Measurements from ENCODE around the gene LRRC4C.

The LRRC4C gene

GRCh38 chr11:41459465-41460401, at the start of gene LRRC4C:
TSS of gene LRRC4C (minus strand) at chr11:41459652.
- peak within 1 kb of the TSS in 1 of 7 experiments; percentile 20 for H3K4me3 ChIP-seq
- no peak within 1 kb of the TSS for H3K27ac ChIP-seq

- H3K4me3 ChIP-seq = no peak overlapping the region
- H3K27ac ChIP-seq = no peak overlapping the region
Observed at GRCh38 chr11:41508121-41508520, 48.7 kb upstream of the LRRC4C start.

DNA sequence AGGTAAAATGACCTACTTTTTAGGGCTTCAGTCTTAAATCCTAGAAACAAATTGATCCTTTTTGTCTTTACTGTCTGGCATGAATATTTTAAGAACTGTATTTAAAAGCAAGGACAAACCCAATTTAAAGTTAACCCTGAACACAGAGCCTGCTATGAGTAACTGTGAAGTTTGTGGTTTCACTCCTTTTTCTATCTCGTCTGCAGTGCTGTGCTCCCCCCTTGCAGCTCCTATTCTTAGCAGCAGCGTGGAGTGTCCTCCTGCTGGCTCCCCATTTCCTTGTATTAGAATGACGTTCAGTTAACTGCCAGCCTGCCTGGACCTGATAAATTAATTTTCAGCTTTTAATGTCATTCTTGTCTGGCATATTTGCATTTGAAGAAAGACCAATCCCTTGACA, 40.0 kb upstream of the LRRC4C start:
- H3K4me3 ChIP-seq = no peak overlapping the region
- no peak overlapping the region for H3K27ac ChIP-seq

DNA sequence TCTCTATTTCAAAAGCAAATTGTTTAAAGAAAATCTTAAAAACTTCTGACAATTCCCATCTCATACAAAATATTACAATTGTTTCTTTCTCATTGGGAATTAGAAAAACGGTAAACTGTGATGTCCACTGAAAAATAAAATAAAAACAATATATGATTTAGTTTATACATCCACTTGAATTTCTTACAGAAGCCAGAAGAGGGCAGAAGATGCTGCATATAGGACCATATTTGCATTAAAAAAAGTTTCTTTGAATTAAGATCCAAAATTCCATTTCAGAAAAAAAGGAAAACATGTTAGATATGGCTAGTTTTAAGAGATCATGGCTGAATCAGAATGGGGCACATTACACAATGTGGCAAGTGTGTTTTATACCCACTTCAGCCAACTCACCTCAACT, 39.3 kb upstream of the LRRC4C start:
- no peak overlapping the region for H3K27ac ChIP-seq

GRCh38 chr11:41497974-41498373, 38.5 kb upstream of the LRRC4C start:
- Histone ChIP-seq H3K27ac (no peak overlapping the region), H3K4me3 (no peak overlapping the region)

More for the DNA sequence above, 39.3 kb upstream of the LRRC4C start:
- H3K4me3 ChIP-seq = no peak overlapping the region

DNA sequence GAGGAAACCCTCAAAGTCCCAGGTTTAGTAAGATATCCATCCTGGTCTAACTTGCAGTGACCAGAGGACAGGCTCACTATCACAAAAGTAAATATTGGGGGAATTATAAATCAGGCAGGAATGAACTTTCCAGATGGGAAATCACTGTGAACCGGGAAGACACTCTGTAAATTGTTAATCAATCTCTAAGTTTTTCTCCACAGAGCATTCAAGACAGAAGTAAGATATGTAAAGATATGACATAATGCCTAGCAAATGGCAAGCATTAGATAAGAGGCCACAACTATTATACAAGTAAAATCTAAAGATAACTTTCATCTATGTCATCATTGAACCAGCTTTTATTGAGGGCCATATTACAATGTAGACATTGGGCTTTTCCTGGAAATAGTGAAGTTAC, 35.3 kb upstream of the LRRC4C start:
- no peak overlapping the region for H3K4me3 ChIP-seq
- H3K27ac ChIP-seq = no peak overlapping the region

GRCh38 chr11:41486424-41486823, 27.0 kb upstream of the LRRC4C start:
- Histone ChIP-seq H3K27ac (no peak overlapping the region), H3K4me3 (no peak overlapping the region)

DNA sequence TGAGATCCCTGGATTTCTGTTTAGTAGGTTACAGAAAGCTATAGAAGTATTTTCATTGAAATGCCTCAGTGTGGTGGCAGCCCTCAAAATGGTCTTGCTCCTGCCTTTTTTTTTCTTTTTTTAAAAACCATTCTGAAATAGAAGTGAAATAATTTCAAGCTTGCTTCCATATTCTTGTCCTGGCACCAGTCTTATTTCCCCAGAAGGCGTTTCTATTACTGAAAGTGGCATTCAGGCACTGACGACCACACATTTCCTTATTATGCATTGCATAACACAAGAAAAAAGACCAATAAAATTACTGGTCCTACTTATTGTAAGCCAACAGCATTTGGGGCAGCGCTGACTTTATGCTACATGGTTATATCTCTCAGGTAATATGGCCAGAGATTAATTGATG, 24.5 kb upstream of the LRRC4C start:
- Histone ChIP-seq H3K27ac (no peak overlapping the region), H3K4me3 (no peak overlapping the region)

- H3K4me3 ChIP-seq = no peak overlapping the region
- no peak overlapping the region for H3K27ac ChIP-seq
Observed at GRCh38 chr11:41479179-41479578, 19.7 kb upstream of the LRRC4C start.

DNA sequence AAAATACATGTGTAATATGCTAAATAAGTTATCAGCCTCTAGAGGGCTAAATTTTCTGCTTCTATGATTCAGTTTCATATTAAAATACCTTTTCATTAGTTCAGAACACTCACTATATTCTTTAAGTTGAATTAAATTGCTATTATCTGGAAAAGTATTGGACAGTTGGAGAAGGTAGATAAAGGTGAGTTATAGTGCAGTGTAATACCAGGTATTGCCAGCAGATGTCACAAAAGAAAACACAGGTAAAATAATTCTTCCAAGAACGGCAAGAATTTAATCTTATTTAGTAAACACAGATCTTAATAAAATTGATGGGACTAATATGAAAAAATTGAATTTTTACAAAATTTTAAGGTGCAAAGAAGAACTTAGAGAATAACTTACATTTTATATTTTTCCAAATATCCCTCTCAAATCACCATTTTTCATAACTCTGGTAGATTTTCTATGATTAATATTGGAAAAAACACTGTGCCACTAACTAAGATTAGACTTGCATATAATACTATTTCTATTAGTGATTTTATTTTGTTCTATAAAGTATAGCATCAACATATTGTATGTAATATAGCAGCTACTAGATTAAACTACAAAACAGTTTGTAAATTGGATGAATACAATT, 1.7 kb upstream of the LRRC4C start:
- H3K27ac ChIP-seq = no peak overlapping the region
- H3K4me3 ChIP-seq = no peak overlapping the region

- peak overlapping the region in 1 of 7 experiments; percentile 13 for H3K4me3 ChIP-seq
- H3K27ac ChIP-seq = no peak overlapping the region
Observed at GRCh38 chr11:41458641-41459040, 811 bp downstream of the LRRC4C start.

DNA sequence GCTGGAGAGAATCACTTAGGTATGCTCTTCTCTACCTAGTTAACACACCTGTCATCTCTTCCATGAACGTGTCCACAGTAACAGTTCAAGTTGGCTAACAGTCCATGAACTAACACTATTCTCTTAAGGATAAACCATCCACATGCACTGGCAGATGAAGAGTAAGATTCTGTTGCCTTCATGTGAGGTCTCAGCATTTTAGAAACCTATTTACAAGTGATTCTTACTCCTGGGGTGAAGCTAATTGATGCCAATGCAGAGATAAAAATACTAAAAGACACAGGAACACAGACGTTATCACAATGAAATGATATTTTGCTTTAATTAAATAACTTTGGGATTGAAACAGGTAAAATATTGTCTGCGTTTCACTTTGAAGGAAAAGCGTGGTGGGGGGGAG, 1.3 kb downstream of the LRRC4C start:
- no peak overlapping the region for H3K27ac ChIP-seq
- no peak overlapping the region for H3K4me3 ChIP-seq

DNA sequence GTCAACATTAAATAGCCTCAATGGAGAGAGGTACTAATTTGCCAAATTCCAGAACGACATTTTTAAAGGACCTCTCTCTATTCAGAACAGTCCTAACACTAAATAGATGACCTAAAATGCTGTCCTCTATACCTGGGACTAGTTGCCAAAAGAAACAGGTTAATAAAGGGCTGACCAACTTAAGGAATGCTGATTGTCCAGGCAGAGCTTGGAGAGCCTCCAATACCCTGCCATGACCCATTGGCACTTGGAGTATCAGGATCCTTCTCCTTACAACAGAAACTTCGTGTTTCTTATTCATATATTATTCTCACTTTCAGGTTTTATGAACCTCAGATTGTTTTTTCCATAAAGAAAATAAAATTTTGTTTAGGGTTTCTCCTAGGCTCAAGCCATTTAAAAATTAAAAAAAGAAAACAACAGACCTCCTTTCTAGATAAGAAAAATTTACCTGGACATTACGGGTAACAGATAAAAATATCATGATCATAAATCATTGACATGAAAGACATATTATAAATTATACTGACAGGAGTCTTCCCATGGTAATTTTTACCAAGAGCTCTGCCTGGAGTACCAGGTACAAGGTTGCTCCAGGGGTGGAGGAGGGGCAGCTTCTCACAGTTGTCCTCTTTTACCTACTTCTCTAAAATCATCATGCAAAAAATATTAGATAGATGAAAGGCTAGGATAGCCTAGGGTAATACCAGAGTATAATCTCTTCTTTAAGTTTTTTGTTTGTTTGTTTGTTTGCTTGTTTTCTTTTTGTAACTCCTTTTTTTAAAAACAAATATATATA, 2.0 kb downstream of the LRRC4C start:
- Histone ChIP-seq H3K4me3 (no peak overlapping the region), H3K27ac (no peak overlapping the region)

- H3K4me3 ChIP-seq = no peak overlapping the region
- H3K27ac ChIP-seq = no peak overlapping the region
Observed at GRCh38 chr11:41456269-41456668, 3.2 kb downstream of the LRRC4C start.

DNA sequence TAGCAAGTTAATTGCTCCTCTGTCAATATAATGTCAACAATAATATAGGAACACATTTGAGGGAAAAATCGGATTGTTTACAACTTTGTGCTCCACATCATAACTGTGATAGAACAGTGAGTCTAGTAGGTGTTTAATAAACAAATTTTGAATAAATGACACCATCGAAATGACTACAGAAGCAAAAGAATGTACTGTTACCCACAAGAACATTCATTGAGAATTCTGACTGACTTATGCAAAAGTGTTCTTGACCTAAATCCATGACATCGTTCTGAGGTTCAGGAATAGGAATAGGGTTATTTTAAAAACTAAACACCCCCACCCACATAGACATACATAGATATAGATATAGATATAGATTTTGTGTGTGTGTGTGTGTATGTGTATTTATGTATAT, 8.4 kb downstream of the LRRC4C start:
- no peak overlapping the region for H3K4me3 ChIP-seq

DNA sequence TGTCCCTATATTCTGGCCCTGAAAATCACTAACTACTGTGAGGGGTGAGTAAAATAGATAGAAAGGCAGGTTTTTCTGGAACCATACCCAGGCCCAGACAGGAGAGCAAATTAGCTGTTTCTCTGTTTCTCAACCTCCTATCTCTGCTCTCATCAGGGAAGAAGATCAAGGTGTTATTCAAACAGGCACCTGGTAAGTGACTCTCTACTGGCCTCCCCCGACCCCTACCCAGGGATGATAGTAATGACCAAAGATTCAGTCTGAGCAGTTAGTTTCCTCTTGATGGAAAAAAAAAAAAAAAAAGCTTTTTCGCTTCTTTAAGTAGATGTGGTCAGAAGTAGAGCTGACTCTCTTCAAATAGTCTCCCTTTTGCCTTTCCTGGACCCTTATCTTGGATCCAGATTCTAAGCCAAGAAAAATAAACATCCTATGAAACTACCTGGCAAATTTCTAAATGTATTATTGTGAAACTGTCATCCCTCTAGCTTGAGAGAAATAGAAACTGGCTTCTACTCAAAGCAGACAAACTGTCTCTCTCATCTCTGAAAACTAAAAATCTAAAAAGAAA, 9.9 kb downstream of the LRRC4C start:
- Histone ChIP-seq H3K4me3 (no peak overlapping the region), H3K27ac (no peak overlapping the region)

More for the DNA sequence above, 8.4 kb downstream of the LRRC4C start:
- no peak overlapping the region for H3K27ac ChIP-seq

- Histone ChIP-seq H3K4me3 (no peak overlapping the region), H3K27ac (no peak overlapping the region)
Observed at GRCh38 chr11:41446566-41446965, 12.9 kb downstream of the LRRC4C start.

DNA sequence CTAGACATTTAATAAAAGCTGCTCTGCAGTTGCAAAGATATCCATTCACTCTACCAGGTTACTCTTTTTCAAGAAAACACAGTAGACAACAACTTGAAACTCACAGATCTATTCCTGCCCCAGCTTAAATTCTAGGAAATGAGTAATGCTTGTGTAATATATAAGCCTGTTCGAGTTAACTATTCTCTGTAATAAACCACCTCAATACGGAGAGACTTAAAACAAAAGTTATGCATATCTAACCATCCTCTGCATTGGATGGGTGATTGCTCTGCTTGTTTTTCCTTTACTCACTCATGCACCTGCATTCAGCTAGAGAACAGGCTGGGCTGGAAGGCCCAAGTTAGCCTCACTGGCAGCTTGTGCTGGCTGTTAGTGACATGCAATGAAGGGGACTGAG, 13.3 kb downstream of the LRRC4C start:
- Histone ChIP-seq H3K4me3 (no peak overlapping the region), H3K27ac (no peak overlapping the region)

- H3K27ac ChIP-seq = no peak overlapping the region
Observed at GRCh38 chr11:41437006-41437490, 22.4 kb downstream of the LRRC4C start.

DNA sequence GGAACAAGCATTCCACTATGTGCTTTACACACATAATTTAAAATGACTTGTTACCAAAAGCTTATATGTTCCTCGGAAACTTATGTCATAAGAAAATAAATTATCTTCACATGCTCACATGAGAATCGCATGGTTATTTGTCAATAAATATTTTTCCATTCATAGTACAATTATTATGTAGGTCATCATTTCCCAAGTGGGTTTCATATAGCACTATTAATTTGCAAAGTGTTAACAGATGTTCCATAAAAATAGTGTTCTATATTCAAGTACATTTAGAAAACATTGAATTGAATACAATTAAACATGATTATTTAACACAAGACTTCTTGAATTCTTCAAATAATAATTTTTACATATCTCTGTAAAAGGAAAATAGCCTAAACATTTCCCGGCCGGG, 23.9 kb downstream of the LRRC4C start:
- Histone ChIP-seq H3K27ac (no peak overlapping the region), H3K4me3 (no peak overlapping the region)

More at GRCh38 chr11:41437006-41437490, 22.4 kb downstream of the LRRC4C start:
- no peak overlapping the region for H3K4me3 ChIP-seq

Data from skin epidermis (tissue), 12 donors.